Caco-2 (cell line): ENCODE measurements around the gene OLFML1. TPM values are rescaled to one million over a fixed set of nuclear protein-coding genes. Genes with fewer than 3 reads are reported as not detected.

Experiments used
- BruUV-seq: library from RNA; stranded (reverse); fragments of 400-500 nt; replicated peaks from 2 replicates; lab custom pipeline; 2021; lab: Mats Ljungman, UMichigan
- CTCF ChIA-PET: fragments of 300-600 bp; sonication (Branson Sonifier 250); formaldehyde crosslinking; loops from one replicate; lab custom pipeline; 2022; ENCODE audit warnings: antibody characterized with exemption; lab: Charles Lee
- POLR2A ChIA-PET: fragments of 300-600 bp; sonication (Branson Sonifier 250); formaldehyde crosslinking; loops from one replicate; lab custom pipeline; 2022; ENCODE audit warnings: antibody characterized with exemption; lab: Charles Lee
- DNase-seq, 2 experiments: peaks; one replicate each; pipeline versions ENCODE4 v3.0.0 to v3.0.0-alpha.2; 2020 to 2022
- H3K27me3 ChIP-seq: replicated peaks from 2 replicates; pipeline ENCODE4 v1.6.0; 2011; ENCODE audit warnings: low read length; ENCODE audit not compliant: control insufficient read depth, insufficient read depth
- H3K36me3 ChIP-seq: 2 replicates; pipeline ENCODE4 v1.5.1; 2011; ENCODE audit warnings: low read length; ENCODE audit not compliant: control insufficient read depth, insufficient read depth
- H3K4me1 ChIP-seq: fragments of 250-450 bp; sonication (Bioruptor Pico); 2 replicates; pipeline ENCODE4 v1.5.1; 2020; ENCODE audit warnings: mild to moderate bottlenecking
- H3K4me3 ChIP-seq: 2 replicates; pipeline ENCODE4 v1.5.1; 2011; ENCODE audit warnings: low read depth, mild to moderate bottlenecking, control low read depth, low read length
- H3K9me3 ChIP-seq: fragments of 250-450 bp; sonication (Bioruptor Pico); 2 replicates; pipeline ENCODE4 v1.5.1; 2020; ENCODE audit warnings: mild to moderate bottlenecking, moderate library complexity
- H3K27ac Mint-ChIP-seq: one replicate; pipeline ENCODE4 v1.8.0; 2022; ENCODE audit warnings: mixed read lengths; ENCODE audit not compliant: unreplicated experiment
- H3K27me3 Mint-ChIP-seq: one replicate; pipeline ENCODE4 v1.8.0; 2022; ENCODE audit warnings: mixed read lengths; ENCODE audit not compliant: insufficient read depth, unreplicated experiment
- H3K36me3 Mint-ChIP-seq: one replicate; pipeline ENCODE4 v1.8.0; 2022; ENCODE audit warnings: mild to moderate bottlenecking, mixed read lengths; ENCODE audit not compliant: insufficient read depth, unreplicated experiment
- H3K4me1 Mint-ChIP-seq: one replicate; pipeline ENCODE4 v1.8.0; 2022; ENCODE audit warnings: low read depth, mixed read lengths; ENCODE audit not compliant: unreplicated experiment
- H3K4me3 Mint-ChIP-seq: one replicate; pipeline ENCODE4 v1.8.0; 2022; ENCODE audit warnings: mild to moderate bottlenecking, moderate library complexity, mixed read lengths; ENCODE audit not compliant: unreplicated experiment
- H3K9me3 Mint-ChIP-seq: one replicate; pipeline ENCODE4 v1.8.0; 2022; ENCODE audit warnings: mixed read lengths; ENCODE audit not compliant: unreplicated experiment
- intact Hi-C: fragments of 100-400 bp; cut with micrococcal nuclease; formaldehyde crosslinking; loops from one replicate; pipeline ENCODE4 v1.10.0; 2022; ENCODE audit not compliant: unreplicated experiment
- total RNA-seq: library from RNA; stranded (reverse); gene quantifications from 2 replicates; pipeline ENCODE4 v1.2.3, GENCODE V29; 2022
- TF ChIP-seq, protein P1 (sequence below), 2 experiments: fragments of 200-600 bp in 1 of 2; IDR thresholded peaks; 1 replicate in 1 of 2; 2 replicates in 1 of 2; pipeline versions ENCODE4 v1.5.1 to v1.8.0; 2011 to 2022; ENCODE audit warnings: antibody characterized with exemption in 1 of 2, control low read depth in 1 of 2, inconsistent platforms in 1 of 2, low read depth in 1 of 2, low read length in 1 of 2, mild to moderate bottlenecking in 1 of 2, moderate library complexity in 1 of 2; ENCODE audit not compliant: insufficient read depth in 1 of 2, severe bottlenecking in 1 of 2, unreplicated experiment in 1 of 2

The OLFML1 gene
- total RNA-seq, 1 experiment from 2014 or later: 1.8 TPM

DNA sequence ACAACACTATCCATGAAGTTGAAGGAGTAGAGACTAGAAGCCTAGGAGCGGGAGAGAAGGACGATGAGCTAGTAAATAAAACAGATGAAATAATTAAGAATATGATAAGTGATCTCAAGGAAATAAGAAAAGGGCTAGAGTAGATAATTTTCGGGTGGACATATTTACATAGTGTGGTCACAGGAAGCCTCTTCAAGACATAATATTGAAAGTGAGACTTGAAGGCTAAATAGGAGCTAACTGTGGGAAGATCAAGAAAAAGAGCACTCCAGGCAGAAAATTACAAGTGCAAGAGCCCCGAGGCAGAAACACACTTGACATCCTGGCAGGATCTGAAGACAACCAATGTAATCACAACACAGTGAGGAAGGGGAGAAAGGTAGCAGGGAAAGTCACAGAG is 16.6 kb downstream of the OLFML1 start:
- BruUV-seq: no TSS peak
- no peaks in the 10 kb centered on the region for H3K4me1 Mint-ChIP-seq
- H3K9me3 ChIP-seq: no peaks in the 10 kb centered on the region
- H3K36me3 ChIP-seq: no peaks in the 10 kb centered on the region
- H3K27ac Mint-ChIP-seq: no peak overlapping the region
- DNase-seq: no peak
- TF ChIP-seq, protein P1, sequence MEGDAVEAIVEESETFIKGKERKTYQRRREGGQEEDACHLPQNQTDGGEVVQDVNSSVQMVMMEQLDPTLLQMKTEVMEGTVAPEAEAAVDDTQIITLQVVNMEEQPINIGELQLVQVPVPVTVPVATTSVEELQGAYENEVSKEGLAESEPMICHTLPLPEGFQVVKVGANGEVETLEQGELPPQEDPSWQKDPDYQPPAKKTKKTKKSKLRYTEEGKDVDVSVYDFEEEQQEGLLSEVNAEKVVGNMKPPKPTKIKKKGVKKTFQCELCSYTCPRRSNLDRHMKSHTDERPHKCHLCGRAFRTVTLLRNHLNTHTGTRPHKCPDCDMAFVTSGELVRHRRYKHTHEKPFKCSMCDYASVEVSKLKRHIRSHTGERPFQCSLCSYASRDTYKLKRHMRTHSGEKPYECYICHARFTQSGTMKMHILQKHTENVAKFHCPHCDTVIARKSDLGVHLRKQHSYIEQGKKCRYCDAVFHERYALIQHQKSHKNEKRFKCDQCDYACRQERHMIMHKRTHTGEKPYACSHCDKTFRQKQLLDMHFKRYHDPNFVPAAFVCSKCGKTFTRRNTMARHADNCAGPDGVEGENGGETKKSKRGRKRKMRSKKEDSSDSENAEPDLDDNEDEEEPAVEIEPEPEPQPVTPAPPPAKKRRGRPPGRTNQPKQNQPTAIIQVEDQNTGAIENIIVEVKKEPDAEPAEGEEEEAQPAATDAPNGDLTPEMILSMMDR (IDR thresholded peaks at IDR 0.05; ENCODE audit: insufficient read depth in 1 of 2, low read depth in 1 of 2, low read length in 1 of 2, severe bottlenecking in 1 of 2, unreplicated experiment in 1 of 2): no peak
- no peaks in the 10 kb centered on the region for H3K36me3 Mint-ChIP-seq
- H3K9me3 Mint-ChIP-seq: no peaks in the 10 kb centered on the region
- ChIA-PET CTCF (no interaction called here), POLR2A (no interaction called here)
- intact Hi-C loops: no loop called here
- no peaks in the 10 kb centered on the region for H3K27me3 ChIP-seq
- no peaks in the 10 kb centered on the region for H3K4me1 ChIP-seq
- peaks cover 2% of the 10 kb centered on the region for H3K27me3 Mint-ChIP-seq
- no peak overlapping the region for H3K4me3 Mint-ChIP-seq
- no peak overlapping the region for H3K4me3 ChIP-seq

DNA sequence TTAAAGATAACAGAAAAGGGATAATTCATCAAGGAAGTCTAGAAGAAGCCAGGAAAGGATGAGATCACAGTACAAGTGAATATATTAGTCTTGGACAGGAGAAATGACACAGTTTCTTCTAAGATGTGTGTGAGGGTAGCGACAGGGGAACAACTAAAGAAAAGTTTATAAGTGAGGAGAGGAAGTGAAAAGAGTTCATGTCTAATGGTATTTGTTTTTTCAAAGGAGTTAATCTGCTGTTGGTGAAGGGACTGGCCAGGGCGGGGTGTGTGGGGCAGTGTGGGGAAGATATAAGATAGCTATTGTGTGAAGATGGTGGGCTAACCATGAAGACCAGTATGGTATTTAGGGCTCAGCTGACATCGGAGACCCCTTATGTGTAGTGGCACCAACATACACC is 20.9 kb downstream of the OLFML1 start:
- ChIA-PET CTCF (no interaction called here), POLR2A (no interaction called here)
- intact Hi-C loops: no loop called here
- Mint-ChIP-seq H3K36me3 (no peaks in the 10 kb centered on the region), H3K27me3 (no peaks in the 10 kb centered on the region), H3K4me1 (peaks cover 4% of the 10 kb centered on the region), H3K9me3 (no peaks in the 10 kb centered on the region), H3K4me3 (no peak overlapping the region), H3K27ac (no peak overlapping the region)
- H3K4me1 ChIP-seq: no peaks in the 10 kb centered on the region
- H3K36me3 ChIP-seq: no peaks in the 10 kb centered on the region
- no peaks in the 10 kb centered on the region for H3K9me3 ChIP-seq
- H3K27me3 ChIP-seq: no peaks in the 10 kb centered on the region
- H3K4me3 ChIP-seq: no peak overlapping the region
- no TSS peak for BruUV-seq
- no peak for DNase-seq
- TF ChIP-seq, protein P1 (IDR thresholded peaks at IDR 0.05; ENCODE audit: insufficient read depth in 1 of 2, low read depth in 1 of 2, low read length in 1 of 2, severe bottlenecking in 1 of 2, unreplicated experiment in 1 of 2): no peak

DNA sequence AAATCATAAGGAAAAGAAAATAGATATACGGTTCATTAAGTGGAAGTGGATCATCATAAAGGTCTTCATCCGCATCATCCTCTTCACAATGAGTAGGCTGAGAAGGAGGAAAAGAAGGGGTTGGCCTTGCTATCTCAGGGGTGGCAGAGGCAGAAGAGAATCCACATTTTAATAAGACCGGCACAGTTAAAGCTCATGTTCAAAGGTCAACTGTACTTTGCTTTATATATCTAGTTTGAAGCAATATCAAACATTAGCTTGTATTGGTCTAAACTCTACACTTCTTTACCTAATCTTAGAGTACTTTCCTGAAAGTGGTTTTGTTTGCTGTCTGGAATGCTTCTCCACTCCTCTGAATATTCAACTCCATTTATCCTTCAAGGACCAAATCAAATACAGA is 22.8 kb downstream of the OLFML1 start:
- H3K27me3 ChIP-seq: no peaks in the 10 kb centered on the region
- H3K4me3 ChIP-seq: no peak overlapping the region
- Mint-ChIP-seq H3K9me3 (no peaks in the 10 kb centered on the region), H3K27ac (no peak overlapping the region), H3K27me3 (no peaks in the 10 kb centered on the region), H3K4me3 (no peak overlapping the region), H3K4me1 (peaks cover 6% of the 10 kb centered on the region), H3K36me3 (no peaks in the 10 kb centered on the region)
- TF ChIP-seq, protein P1 (IDR thresholded peaks at IDR 0.05; ENCODE audit: insufficient read depth in 1 of 2, low read depth in 1 of 2, low read length in 1 of 2, severe bottlenecking in 1 of 2, unreplicated experiment in 1 of 2): no peak
- ChIA-PET POLR2A (no interaction called here), CTCF (interaction anchor here (1.0 kb wide), 2 partner anchors 184 to 479 kb away, joined by 3 to 4 read pairs; partner anchors contain the start of gene EIF3F)
- no peaks in the 10 kb centered on the region for H3K9me3 ChIP-seq
- no peak for DNase-seq
- H3K36me3 ChIP-seq: no peaks in the 10 kb centered on the region
- intact Hi-C loops: no loop called here
- H3K4me1 ChIP-seq: 0 out of 2 replicates have a peak, but pooled peaks cover 5% of the 10 kb centered on the region
- no TSS peak for BruUV-seq
